Esophagus (tissue), 2 donors: ENCODE data around the gene DOCK9. TPM values are rescaled to one million over a fixed set of nuclear protein-coding genes. Genes with fewer than 3 reads are reported as not detected.

Experiments used
- H3K27ac ChIP-seq, 2 donors: one replicate each; pipeline ENCODE4 v1.5.1; 2013; ENCODE audit warnings: low read depth in 2 of 2, mild to moderate bottlenecking in 2 of 2, inconsistent platforms in 1 of 2, low read length in 1 of 2, moderate library complexity in 1 of 2
- H3K27me3 ChIP-seq, 2 donors: one replicate each; pipeline ENCODE4 v1.6.1; 2013; ENCODE audit warnings: low read length in 2 of 2, control low read depth in 1 of 2, mild to moderate bottlenecking in 1 of 2; ENCODE audit not compliant: insufficient read depth in 2 of 2, control insufficient read depth in 1 of 2
- H3K36me3 ChIP-seq, 2 donors: one replicate each; pipeline ENCODE4 v1.6.1; 2013; ENCODE audit warnings: low read length in 1 of 2; ENCODE audit not compliant: control insufficient read depth in 2 of 2, insufficient read depth in 2 of 2
- H3K4me1 ChIP-seq, 2 donors: one replicate each; pipeline ENCODE4 v1.6.1; 2013; ENCODE audit warnings: low read length in 1 of 2; ENCODE audit not compliant: control insufficient read depth in 2 of 2, insufficient read depth in 2 of 2
- H3K4me3 ChIP-seq, 2 donors: one replicate each; pipeline ENCODE4 v1.5.1; 2013; ENCODE audit warnings: low read length in 2 of 2, mild to moderate bottlenecking in 2 of 2, low read depth in 1 of 2, moderate library complexity in 1 of 2
- H3K9me3 ChIP-seq, 2 donors: one replicate each; pipeline ENCODE4 v1.6.1; 2013; ENCODE audit warnings: mild to moderate bottlenecking in 2 of 2, low read depth in 1 of 2, low read length in 1 of 2, moderate library complexity in 1 of 2; ENCODE audit not compliant: control insufficient read depth in 2 of 2, insufficient read depth in 1 of 2
- WGBS, 2 donors: extraction: QIAGEN DNeasy Blood & Tissue Kit; methylation state at CpG; one replicate each; pipeline ENCODE4 v1.1.7; 2013; 5-methylcytosine and 5-hydroxymethylcytosine counted together
- polyA plus RNA-seq, 2 donors: library from polyadenylated mRNA; stranded (reverse); fragments of 200-250 nt; gene quantifications; one replicate each; pipeline ENCODE4 v1.2.3, GENCODE V29; 2013
- donor health status: healthy with polysubstance abuse.
- donor health status: Bipolar disorder and iron deficiency.

DOCK9 gene
- polyA plus RNA-seq, 2 donors = 69.1 to 83.1 TPM

- Histone ChIP-seq H3K27me3 (no peaks in the 10 kb centered on the region), H3K4me1 (peaks cover 0 to 5% of the 10 kb centered on the region in 2 donors), H3K4me3 (no peak overlapping the region), H3K36me3 (peaks cover 3 to 12% of the 10 kb centered on the region in 2 donors), H3K27ac (no peak overlapping the region), H3K9me3 (no peaks in the 10 kb centered on the region)
- WGBS, 2 donors = 85 to 95% methylated on average over 3 of the region's 3 CpGs
Measured at GRCh38 chr13:98837896-98838295, 140.0 kb downstream of the DOCK9 start.

DNA sequence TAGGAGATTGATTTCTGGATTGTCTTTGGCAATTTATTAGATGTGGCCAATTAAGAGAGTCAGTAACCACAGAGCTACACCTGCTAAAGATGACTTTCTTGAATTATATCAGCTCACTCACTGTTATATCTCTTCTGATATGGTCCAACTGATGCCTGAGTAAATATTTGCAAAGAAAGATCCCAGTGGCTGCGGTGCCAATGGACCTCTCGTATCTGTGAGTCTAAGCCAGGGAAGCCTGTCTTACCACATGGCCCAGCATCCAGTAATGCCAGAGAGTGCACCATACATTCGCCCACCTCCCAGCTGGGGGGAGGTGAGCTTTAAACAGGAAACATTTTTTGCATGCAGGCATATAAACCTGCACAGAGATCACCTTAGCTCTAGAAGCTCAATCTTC, 142.7 kb downstream of the DOCK9 start:
- WGBS, 2 donors = 48 to 77% methylated on average over 3 of the region's 3 CpGs

DNA sequence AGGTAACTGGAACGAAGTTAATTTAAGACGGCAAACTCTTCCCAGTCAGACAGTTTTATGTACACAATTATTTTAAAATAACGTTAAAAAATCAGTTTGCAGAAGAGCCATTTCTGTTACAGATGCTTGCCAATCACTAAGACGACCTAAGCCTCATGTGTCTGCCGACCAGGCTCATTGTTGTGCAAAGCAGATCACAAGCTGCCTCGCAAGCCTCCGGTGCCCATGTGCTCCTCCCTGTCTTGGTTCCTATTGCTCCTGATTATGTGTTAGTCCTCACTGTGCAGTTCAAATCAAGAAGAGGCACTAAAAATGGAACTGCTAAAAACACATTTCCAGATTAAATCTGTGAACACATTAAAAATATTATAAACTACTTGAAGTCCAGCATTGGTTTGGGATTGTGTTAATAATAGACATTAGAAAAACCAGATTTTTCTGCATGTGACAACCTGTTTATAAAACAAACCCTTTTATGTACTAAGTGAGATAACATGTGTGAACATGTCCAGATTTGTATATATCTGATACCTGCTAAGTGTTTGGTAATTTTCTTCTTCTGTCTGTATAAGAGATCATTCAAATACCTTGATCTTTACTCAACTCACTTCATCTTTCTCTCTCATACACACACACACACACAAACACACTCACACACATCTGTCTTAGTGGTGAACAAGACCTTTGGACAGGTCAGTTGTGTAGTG, 143.5 kb downstream of the DOCK9 start:
- no peaks in the 10 kb centered on the region for H3K27me3 ChIP-seq
- H3K4me3 ChIP-seq = no peak overlapping the region
- H3K4me1 ChIP-seq = peaks cover 0 to 5% of the 10 kb centered on the region in 2 donors
- peaks cover 6 to 20% of the 10 kb centered on the region in 2 donors for H3K36me3 ChIP-seq
- 68 to 70% methylated on average over 7 of the region's 7 CpGs for WGBS, 2 donors
- no peaks in the 10 kb centered on the region for H3K9me3 ChIP-seq
- H3K27ac ChIP-seq = no peak overlapping the region

More for the DNA sequence above, 142.7 kb downstream of the DOCK9 start:
- Histone ChIP-seq H3K4me3 (no peak overlapping the region), H3K36me3 (peaks cover 6 to 17% of the 10 kb centered on the region in 2 donors), H3K27me3 (no peaks in the 10 kb centered on the region), H3K27ac (no peak overlapping the region), H3K4me1 (peaks cover 0 to 5% of the 10 kb centered on the region in 2 donors), H3K9me3 (no peaks in the 10 kb centered on the region)

DNA sequence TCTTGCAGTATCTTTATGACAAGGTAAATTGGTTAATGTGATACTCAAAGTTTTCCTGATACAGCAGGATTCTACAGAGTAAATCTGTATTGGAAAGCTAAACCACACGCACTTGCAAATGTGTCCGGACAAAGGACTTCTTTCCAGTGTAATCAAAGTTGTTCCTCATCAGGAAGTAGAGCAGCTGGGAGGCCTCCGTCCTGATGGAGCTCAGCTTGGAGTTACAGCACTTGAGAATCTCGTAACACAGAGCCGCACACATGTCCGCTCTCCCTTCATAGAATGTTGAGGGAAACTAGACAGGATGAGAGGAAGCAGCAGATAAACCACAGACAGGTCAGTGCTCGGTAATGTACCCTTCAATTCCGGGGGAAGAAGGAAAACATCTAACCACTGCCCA, 146.6 kb downstream of the DOCK9 start:
- H3K4me3 ChIP-seq = no peak overlapping the region
- H3K27me3 ChIP-seq = no peaks in the 10 kb centered on the region
- WGBS, 2 donors = 85 to 87% methylated on average over 8 of the region's 8 CpGs
- no peaks in the 10 kb centered on the region for H3K9me3 ChIP-seq
- no peak overlapping the region for H3K27ac ChIP-seq
- peaks cover 0 to 5% of the 10 kb centered on the region in 2 donors for H3K4me1 ChIP-seq
- H3K36me3 ChIP-seq = peaks cover 14 to 25% of the 10 kb centered on the region in 2 donors

- no peak overlapping the region for H3K27ac ChIP-seq
- peaks cover 0 to 2% of the 10 kb centered on the region in 2 donors for H3K4me1 ChIP-seq
- no peaks in the 10 kb centered on the region for H3K9me3 ChIP-seq
- no peaks in the 10 kb centered on the region for H3K27me3 ChIP-seq
- 87 to 95% methylated on average over 5 of the region's 5 CpGs for WGBS, 2 donors
- H3K36me3 ChIP-seq = peaks cover 14 to 25% of the 10 kb centered on the region in 2 donors
- H3K4me3 ChIP-seq = no peak overlapping the region
Measured at GRCh38 chr13:98829541-98829940, 148.3 kb downstream of the DOCK9 start.

GRCh38 chr13:98828614-98829013, 149.2 kb downstream of the DOCK9 start:
- Histone ChIP-seq H3K4me3 (no peak overlapping the region), H3K4me1 (no peaks in the 10 kb centered on the region), H3K27me3 (no peaks in the 10 kb centered on the region), H3K36me3 (peaks cover 11 to 22% of the 10 kb centered on the region in 2 donors), H3K27ac (no peak overlapping the region), H3K9me3 (no peaks in the 10 kb centered on the region)
- 84 to 99% methylated on average over 2 of the region's 2 CpGs for WGBS, 2 donors

- Histone ChIP-seq H3K27me3 (no peaks in the 10 kb centered on the region), H3K4me3 (no peak overlapping the region), H3K27ac (no peak overlapping the region), H3K4me1 (peaks cover 0 to 2% of the 10 kb centered on the region in 2 donors), H3K9me3 (no peaks in the 10 kb centered on the region), H3K36me3 (peaks cover 16 to 24% of the 10 kb centered on the region in 2 donors)
- WGBS, 2 donors = 86 to 88% methylated on average over 14 of the region's 14 CpGs
Measured at GRCh38 chr13:98827449-98827848, 150.4 kb downstream of the DOCK9 start.

- H3K27ac ChIP-seq = no peak overlapping the region
- H3K36me3 ChIP-seq = peaks cover 16 to 27% of the 10 kb centered on the region in 2 donors
- WGBS, 2 donors = 76 to 83% methylated on average over 6 of the region's 6 CpGs
- no peaks in the 10 kb centered on the region for H3K9me3 ChIP-seq
- no peak overlapping the region for H3K4me3 ChIP-seq
- H3K4me1 ChIP-seq = peaks cover 0 to 2% of the 10 kb centered on the region in 2 donors
- H3K27me3 ChIP-seq = no peaks in the 10 kb centered on the region
Measured at GRCh38 chr13:98826146-98826545, 151.7 kb downstream of the DOCK9 start.

DNA sequence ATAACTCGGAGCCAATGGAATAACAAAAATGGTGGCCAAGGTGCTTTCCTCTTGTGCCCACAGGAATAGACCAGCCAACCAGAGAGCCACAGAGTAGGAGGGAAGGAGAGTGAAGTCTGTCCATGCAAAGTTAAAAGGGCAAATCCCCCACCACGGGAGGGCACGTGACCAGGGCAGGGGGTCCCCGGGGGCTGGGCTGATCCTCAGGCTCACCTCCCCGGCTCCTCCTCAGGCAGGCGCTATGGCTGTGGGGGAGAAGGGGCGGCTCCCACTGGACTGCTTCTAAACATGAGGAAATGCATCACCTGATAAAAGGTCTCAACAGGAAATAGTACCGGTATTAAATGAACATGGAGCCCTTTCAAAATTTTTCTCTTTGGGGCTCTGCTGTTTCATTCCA, 152.2 kb downstream of the DOCK9 start:
- 66 to 78% methylated on average over 8 of the region's 8 CpGs for WGBS, 2 donors

More for the DNA sequence above, 152.2 kb downstream of the DOCK9 start:
- Histone ChIP-seq H3K36me3 (peaks cover 16 to 30% of the 10 kb centered on the region in 2 donors), H3K4me3 (no peak overlapping the region), H3K9me3 (no peaks in the 10 kb centered on the region), H3K4me1 (peaks cover 0 to 2% of the 10 kb centered on the region in 2 donors), H3K27ac (no peak overlapping the region), H3K27me3 (no peaks in the 10 kb centered on the region)
